HEK293 (cell line): Measurements from ENCODE around the gene ZSCAN25.

Source experiments
- ATF2 ChIP-seq: fragments of 450-650 bp; formaldehyde crosslinking; IDR thresholded peaks from 2 replicates; pipeline ENCODE4 v1.5.1; 2016; ENCODE audit warnings: missing biosample characterization, missing genetic modification characterization, low read depth
- CTCF ChIP-seq: fragments of 450-650 bp; formaldehyde crosslinking; IDR thresholded peaks from 2 replicates; pipeline ENCODE4 v1.5.1; 2016; ENCODE audit warnings: missing biosample characterization, missing genetic modification characterization
- RBAK ChIP-seq: fragments of 450-650 bp; formaldehyde crosslinking; IDR thresholded peaks from 2 replicates; pipeline ENCODE4 v1.5.1; 2016; ENCODE audit warnings: missing biosample characterization, missing genetic modification characterization
- YY1 ChIP-seq: fragments of 450-650 bp; formaldehyde crosslinking; IDR thresholded peaks from 2 replicates; pipeline ENCODE4 v1.5.1; 2018; ENCODE audit warnings: missing biosample characterization, missing genetic modification characterization
- ZNF140 ChIP-seq: fragments of 450-650 bp; formaldehyde crosslinking; IDR thresholded peaks from 2 replicates; pipeline ENCODE4 v1.5.1; 2016; ENCODE audit warnings: missing biosample characterization, missing genetic modification characterization
- ZNF423 ChIP-seq: fragments of 450-650 bp; formaldehyde crosslinking; IDR thresholded peaks from 2 replicates; pipeline ENCODE4 v1.5.1; 2016; ENCODE audit warnings: missing biosample characterization, missing genetic modification characterization
- ZNF433 ChIP-seq: fragments of 450-650 bp; formaldehyde crosslinking; IDR thresholded peaks from 2 replicates; pipeline ENCODE4 v1.5.1; 2016; ENCODE audit warnings: missing biosample characterization, missing genetic modification characterization, low read depth
- ZNF621 ChIP-seq: fragments of 450-650 bp; formaldehyde crosslinking; IDR thresholded peaks from 2 replicates; pipeline ENCODE4 v1.5.1; 2017; ENCODE audit warnings: missing biosample characterization, missing genetic modification characterization
- ZNF701 ChIP-seq: fragments of 450-650 bp; formaldehyde crosslinking; IDR thresholded peaks from 2 replicates; pipeline ENCODE4 v1.5.1; 2016; ENCODE audit warnings: missing biosample characterization, missing genetic modification characterization
- ZNF747 ChIP-seq: fragments of 450-650 bp; formaldehyde crosslinking; IDR thresholded peaks from 2 replicates; pipeline ENCODE4 v1.5.1; 2016; ENCODE audit warnings: missing biosample characterization, missing genetic modification characterization
- ZNF843 ChIP-seq: fragments of 450-650 bp; formaldehyde crosslinking; IDR thresholded peaks from 2 replicates; pipeline ENCODE4 v1.5.1; 2016; ENCODE audit warnings: missing biosample characterization, missing genetic modification characterization

- TF ChIP-seq CTCF (tag by site-specific recombination) (no peak), ATF2 (no peak), YY1 (tag by site-specific recombination) (no peak), ZNF701 (tag by site-specific recombination) (no peak), ZNF621 (tag by site-specific recombination) (no peak), ZNF140 (tag by site-specific recombination) (no peak), ZNF423 (tag by site-specific recombination) (no peak), ZNF433 (no peak), ZNF747 (tag by site-specific recombination) (no peak), RBAK (tag by site-specific recombination) (no peak), ZNF843 (no peak)
Observed at GRCh38 chr7:99576251-99576650, 40.5 kb upstream of the ZSCAN25 start.
